Stimulated activated CD4-positive, alpha-beta T cell treated with anti-CD3 and anti-CD28 coated beads, Interleukin-4, amount 100 ng/mL, for 24 hours (primary cell): ENCODE measurements around the gene SELENOK.
"Not testable (repeated sequence)": the region's sequence is repeated elsewhere in the genome, so short reads cannot be mapped to it uniquely, and the experiment has no call there.

Experiments used
- DNase-seq: peaks from one replicate; pipeline ENCODE4 v3.0.0-alpha.2; 2020

SELENOK gene

DNA sequence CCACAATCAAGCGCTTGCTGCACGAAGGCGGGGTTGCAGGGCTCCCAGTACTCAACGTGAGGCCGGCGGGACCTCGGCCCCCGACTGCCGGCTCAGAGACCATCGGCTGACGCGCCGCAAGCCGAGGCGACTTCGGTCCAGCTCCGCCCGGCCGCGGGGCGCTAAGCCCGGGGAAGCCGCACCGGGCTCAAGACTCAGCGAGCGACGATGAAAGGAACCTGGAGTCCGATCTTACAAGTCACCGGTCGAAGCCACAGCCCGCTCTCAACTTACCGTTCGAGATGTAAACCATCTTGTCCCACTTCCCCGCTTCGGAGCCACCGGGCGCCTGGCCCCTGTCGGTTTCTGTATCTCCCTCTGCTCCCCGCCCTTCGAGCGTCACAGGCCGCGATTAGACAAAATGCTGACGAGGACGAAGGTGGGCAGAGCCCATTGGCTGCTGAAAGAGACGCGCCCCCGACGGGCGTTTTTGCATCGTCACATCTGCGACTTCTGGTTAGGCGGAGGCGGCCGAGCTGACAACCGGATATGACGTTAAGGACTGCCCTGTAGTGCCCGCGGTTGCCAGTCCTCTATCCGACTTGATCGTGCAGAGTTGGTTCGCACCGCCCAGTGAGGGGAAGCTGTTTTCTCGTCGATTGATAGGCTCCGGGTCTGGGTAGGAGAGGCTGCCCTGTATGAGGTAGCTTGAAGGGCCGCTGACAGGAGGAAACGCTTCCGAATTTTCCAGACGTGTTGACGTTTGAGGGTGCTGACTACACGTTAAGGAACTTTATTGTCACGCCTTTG, at the start of gene SELENOK:
SELENOK (minus strand) TSS at position 363 of the 789 bp plus-strand sequence.
- DNase-seq = peak; percentile 98

DNA sequence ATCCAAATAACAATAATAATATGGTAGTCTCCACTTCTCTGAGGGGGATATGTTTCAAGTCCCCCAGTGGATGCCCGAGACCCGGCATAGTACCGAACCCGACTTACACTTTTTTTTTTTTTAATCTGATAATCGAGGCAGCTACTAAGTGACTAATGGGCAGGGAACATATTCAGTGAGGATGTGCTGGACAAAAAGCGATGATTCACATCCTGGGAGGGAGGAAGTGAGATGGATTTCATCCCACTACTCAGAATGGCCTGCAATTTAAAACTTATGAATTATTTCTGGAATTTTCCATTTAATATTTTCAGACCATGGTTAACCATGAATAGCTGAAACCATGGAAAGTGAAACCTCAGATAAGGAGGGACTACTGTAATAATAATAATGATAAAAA, 49.5 kb upstream of the SELENOK start:
- DNase-seq = no peak

GRCh38 chr3:53940623-53941022, 49.0 kb upstream of the SELENOK start:
- no peak for DNase-seq

DNA sequence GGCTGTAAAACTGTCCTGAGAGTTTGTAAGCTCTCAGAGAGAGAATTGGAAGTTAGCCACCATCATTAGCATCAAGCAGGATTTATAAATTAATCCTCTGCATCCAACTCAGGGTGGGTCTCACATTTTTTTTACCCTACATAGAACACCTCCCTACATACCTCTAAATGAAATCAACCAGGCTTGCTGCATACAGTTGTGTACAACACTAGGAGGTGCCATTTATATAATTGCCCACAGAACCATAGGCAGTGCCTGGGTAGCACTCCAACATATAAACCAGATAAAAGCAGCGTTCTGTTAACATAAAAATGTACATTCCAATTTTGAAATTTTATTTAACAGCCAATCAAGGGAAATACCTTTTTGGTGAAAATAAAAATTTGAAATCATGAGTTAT, 48.2 kb upstream of the SELENOK start:
- no peak for DNase-seq

- DNase-seq = no peak
These were observed 47.5 kb upstream of the SELENOK start for GRCh38 chr3:53939086-53939582.

- DNase-seq = peak; percentile 20
These were observed 47.0 kb upstream of the SELENOK start for GRCh38 chr3:53938645-53939044.

DNA sequence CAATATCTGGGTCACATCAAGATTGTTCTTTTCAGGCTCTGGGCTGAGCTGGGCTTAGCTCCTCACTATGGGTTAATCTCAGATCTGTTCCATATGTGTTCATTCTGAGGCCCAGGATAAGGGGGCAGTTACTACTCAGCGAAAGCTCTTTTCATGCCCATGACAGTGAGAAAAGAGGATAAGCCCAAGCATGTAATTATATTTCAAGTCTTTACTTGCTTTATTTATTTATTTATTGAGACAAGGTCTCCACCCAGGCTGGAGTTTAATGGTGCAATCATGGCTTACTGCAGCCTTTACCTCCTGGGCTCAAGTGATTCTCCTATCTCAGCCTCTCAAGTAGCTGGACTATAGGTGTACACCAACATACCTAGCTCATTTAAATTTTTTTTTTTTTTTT, 44.7 kb upstream of the SELENOK start:
- DNase-seq = no peak

DNA sequence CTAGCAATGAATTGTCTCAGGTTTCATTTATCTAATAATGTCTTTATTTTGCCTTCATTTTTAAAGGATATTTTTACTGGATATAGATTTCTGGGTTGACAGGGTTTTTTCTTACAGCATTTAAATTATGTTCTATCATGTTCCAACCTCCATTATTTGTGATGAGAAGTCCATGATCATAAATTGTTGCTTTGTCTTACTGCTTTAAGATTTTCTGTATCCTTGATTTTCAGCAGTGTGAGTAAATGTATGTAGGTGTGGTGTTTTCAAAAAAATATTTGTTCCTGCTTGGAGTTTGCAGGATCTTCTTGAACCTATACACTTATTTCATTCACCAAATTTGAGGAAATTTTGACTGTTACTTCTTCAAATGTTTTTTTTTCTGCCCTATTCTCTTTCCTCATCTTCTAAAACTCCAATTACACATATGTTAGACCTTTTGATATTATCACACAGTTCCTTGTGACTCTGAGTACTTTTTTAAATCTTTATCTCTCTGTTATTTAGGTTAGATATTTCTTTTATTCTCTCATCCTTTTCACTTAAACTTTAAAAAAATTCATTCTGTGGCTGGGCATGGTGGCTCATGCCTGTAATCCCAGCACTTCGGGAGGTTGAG, 43.7 kb upstream of the SELENOK start:
- no peak for DNase-seq

DNA sequence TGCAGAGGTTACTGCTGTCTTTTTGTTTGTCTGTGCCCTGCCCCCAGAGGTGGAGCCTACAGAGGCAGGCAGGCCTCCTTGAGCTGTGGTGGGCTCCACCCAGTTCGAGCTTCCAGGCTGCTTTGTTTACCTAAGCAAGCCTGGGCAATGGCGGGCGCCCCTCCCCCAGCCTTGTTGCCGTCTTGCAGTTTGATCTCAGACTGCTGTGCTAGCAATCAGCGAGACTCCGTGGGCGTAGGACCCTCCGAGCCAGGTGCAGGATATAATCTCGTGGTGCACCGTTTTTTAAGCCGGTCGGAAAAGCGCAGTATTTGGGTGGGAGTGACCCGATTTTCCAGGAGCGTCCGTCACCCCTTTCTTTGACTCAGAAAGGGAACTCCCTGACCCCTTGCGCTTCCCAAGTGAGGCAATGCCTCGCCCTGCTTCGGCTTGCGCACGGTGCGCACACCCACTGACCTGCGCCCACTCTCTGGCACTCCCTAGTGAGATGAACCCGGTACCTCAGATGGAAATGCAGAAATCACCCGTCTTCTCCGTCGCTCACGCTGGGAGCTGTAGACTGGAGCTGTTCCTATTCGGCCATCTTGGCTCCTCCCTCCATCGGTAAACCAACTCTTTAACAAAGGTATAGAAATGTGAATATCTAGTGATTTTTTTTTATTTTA, 35.7 kb upstream of the SELENOK start:
- not testable (repeated sequence) for DNase-seq

- no peak for DNase-seq
These were observed 29.6 kb upstream of the SELENOK start for GRCh38 chr3:53921296-53921695.

- no peak for DNase-seq
These were observed 28.1 kb upstream of the SELENOK start for GRCh38 chr3:53919741-53920140.

GRCh38 chr3:53913401-53913800, 21.7 kb upstream of the SELENOK start:
- DNase-seq = no peak

GRCh38 chr3:53902711-53903110, 11.1 kb upstream of the SELENOK start:
- no peak for DNase-seq

DNA sequence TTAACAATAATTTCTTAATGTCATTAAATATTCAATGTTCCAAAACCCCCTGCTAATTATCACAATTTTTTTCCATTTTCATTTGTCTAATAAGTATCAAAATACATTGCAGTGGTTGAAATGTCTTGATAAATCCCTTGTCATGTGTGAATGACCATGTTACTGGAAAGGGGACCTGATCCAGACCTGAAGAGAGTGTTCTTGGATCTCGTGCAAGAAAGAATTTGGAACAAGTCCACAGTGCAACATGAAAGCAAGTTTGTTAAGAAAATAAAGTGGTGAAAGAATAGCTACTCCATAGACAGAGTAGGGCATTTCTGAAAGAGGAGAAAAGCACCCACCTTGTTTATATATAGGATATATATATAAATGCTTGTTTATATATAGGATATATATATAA, 10.4 kb upstream of the SELENOK start:
- DNase-seq = no peak

- no peak for DNase-seq
These were observed 9.1 kb upstream of the SELENOK start for GRCh38 chr3:53900666-53901331.

GRCh38 chr3:53899750-53900149, 8.1 kb upstream of the SELENOK start:
- no peak for DNase-seq

DNA sequence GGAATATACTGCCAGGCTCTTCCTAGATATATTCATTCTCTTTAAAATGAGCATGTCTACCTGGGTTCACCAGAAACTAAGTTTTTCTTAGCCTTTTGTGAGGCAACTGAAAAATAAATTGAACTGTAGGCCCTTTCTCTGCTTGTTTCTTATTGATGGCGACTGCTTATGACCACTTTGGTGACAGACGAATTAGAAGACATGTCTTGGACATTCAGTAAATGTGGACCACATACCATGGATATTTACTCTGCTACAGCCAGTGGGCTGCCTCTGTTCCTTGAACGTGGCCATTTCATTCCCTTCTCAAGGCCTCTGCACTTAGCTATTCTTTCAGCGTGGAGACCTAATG, 603 bp upstream of the SELENOK start:
- DNase-seq = no peak

- DNase-seq = peak; percentile 55
These were observed 758 bp downstream of the SELENOK start for GRCh38 chr3:53890726-53891475.

DNA sequence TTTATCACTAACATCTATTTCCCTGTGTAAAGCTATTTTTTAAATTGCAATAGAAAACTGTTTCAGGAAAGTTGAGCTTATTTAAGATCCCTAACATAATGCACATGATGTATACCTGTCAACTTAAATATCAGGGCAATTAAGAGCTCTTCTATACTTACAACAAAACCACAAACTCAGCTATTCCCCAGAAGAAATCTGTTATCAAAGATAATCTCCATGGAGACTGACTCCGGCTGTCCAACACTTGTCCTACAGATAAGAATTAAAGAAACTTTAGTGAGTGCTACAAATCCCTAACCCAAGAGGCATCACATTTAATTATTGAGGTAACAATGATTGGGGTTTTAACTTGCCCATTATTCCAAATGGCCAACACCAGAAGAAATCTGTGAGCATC, 3.4 kb downstream of the SELENOK start:
- DNase-seq = no peak

GRCh38 chr3:53887446-53887845, 4.2 kb downstream of the SELENOK start:
- no peak for DNase-seq

GRCh38 chr3:53885239-53885638, 6.4 kb downstream of the SELENOK start:
- no peak for DNase-seq

DNA sequence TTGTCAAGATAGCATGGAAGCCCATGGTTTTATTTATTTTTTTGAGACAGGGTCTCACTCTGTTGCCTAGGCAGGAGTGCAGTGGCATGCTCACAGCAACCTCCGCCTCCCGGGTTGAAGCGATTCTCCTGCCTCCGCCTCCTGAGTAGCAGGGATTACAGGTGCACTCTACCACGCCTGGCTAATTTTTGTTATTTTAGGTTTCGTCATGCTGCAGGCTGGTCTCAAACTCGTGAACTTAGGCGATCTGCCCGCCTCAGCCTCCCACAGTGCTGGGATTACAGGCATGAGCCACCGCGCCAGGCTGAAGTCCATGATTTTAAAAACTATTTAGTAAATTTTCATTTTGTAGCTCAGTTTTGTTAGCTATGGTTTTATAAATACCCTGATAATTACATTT, 7.0 kb downstream of the SELENOK start:
- DNase-seq = no peak

GRCh38 chr3:53883008-53883407, 8.7 kb downstream of the SELENOK start:
- DNase-seq = no peak
